Activated naive CD8-positive, alpha-beta T cell treated with anti-CD3 and anti-CD28 coated beads, Interleukin-2, amount 50 U/mL, for 16 hours (primary cell): ENCODE data around the gene PKP3.
"Not testable (repeated sequence)": the region's sequence is repeated elsewhere in the genome, so short reads cannot be mapped to it uniquely, and the experiment has no call there.

Experiments used
- DNase-seq: peaks from one replicate; pipeline ENCODE4 v3.0.0-alpha.2; 2020; ENCODE audit warnings: low read depth, low spot score

Gene PKP3, protein sequence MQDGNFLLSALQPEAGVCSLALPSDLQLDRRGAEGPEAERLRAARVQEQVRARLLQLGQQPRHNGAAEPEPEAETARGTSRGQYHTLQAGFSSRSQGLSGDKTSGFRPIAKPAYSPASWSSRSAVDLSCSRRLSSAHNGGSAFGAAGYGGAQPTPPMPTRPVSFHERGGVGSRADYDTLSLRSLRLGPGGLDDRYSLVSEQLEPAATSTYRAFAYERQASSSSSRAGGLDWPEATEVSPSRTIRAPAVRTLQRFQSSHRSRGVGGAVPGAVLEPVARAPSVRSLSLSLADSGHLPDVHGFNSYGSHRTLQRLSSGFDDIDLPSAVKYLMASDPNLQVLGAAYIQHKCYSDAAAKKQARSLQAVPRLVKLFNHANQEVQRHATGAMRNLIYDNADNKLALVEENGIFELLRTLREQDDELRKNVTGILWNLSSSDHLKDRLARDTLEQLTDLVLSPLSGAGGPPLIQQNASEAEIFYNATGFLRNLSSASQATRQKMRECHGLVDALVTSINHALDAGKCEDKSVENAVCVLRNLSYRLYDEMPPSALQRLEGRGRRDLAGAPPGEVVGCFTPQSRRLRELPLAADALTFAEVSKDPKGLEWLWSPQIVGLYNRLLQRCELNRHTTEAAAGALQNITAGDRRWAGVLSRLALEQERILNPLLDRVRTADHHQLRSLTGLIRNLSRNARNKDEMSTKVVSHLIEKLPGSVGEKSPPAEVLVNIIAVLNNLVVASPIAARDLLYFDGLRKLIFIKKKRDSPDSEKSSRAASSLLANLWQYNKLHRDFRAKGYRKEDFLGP

GRCh38 chr11:394034-394857 lies at the start of gene PKP3:
Gene PKP3 (plus strand): TSS chr11:394209. CDS start chr11:394293, 84 bp downstream.
- DNase-seq: no peak

- DNase-seq: no peak
Measured at GRCh38 chr11:344836-345578, 49.0 kb upstream of the PKP3 start.

DNA sequence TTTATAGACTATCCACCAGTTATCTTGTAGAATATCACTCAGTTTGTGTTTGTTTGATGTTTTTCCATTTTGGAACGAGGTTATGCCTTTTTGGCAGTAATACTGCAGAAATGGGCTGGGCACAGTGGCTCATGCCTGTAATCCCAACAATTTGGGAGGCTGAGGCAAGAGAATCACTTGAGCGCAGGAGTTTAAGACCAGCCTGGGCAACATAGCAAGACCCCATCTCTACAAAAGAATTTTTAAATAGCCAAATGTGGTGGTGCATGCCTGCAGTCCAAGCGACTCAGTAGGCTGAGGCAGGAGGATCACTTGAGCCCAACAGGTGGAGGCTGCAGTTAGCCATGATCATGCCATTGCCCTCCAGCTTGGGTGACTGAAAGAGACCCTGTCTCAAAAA lies 47.5 kb upstream of the PKP3 start:
- DNase-seq: no peak

GRCh38 chr11:349270-349954 lies 44.6 kb upstream of the PKP3 start:
- not testable (repeated sequence) for DNase-seq

- not testable (repeated sequence) for DNase-seq
Measured at GRCh38 chr11:350033-350722, 43.8 kb upstream of the PKP3 start.

- DNase-seq: no peak
Measured at GRCh38 chr11:350723-351255, 43.2 kb upstream of the PKP3 start.

- DNase-seq: no peak
Measured at GRCh38 chr11:351411-351810, 42.6 kb upstream of the PKP3 start.

DNA sequence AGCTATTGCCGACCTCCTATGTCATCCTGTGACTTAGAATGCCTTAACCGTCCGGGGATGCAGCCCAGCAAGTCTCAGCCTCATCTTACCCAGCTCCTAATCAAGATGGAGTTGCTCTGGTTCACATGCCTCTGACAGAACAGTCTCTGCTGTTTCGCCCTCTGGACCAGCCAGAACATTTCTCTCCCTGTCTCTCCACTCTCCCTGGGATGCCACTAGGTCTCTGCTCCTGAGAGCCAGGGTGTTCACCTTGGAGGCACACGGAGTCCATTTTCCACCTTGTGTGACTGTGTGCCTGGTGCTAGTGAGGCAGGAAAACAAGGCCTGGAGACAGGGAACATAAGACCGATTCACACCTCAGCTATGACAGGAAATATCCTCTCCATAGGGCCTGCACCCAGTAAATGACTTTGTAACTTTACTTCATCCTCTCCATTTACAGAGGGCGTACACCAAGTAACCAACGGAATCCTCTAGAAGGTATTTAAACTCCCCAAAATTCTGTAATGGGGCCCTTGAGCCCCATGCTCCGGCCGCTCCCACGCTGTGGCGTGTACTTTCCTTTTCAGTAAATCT lies 41.5 kb upstream of the PKP3 start:
- DNase-seq: no peak

DNA sequence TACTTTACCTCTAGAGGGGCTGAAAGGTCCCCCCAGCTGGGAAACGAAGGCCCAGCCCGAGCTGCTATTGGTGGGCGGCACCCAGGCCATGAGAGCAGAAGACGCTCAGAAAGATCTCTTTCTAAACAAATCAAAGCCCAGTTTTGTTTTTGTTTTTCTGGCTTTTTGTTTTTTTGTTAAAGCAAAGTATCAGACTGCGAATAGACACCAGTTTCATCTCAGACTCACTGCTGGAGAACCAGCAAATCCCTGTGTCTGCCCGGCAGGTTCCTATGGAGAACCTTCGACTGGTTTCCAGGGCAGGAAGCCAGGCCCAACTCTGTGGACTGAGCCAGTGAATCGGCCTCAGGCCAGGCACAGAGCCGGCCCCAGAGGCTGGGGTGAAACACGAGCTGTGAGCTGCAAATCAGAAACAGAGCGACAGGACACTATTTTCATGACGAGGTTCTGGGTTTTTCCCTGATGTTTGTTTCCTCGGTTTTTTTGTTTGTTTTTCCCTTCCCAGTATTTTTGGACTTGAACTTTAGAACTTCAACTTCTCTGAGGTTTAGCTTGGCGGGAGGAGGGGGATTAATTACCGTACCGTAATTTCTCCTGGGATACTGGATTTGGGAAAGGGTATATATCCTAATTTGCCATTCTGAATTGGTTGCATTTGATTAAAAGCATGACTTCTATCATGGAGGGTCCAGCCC lies 40.7 kb upstream of the PKP3 start:
- no peak for DNase-seq

- peak; percentile 75 for DNase-seq
Measured at GRCh38 chr11:355581-356458, 38.2 kb upstream of the PKP3 start.

GRCh38 chr11:356610-357009 lies 37.4 kb upstream of the PKP3 start:
- DNase-seq: no peak

- DNase-seq: no peak
Measured at GRCh38 chr11:357582-357981, 36.4 kb upstream of the PKP3 start.

DNA sequence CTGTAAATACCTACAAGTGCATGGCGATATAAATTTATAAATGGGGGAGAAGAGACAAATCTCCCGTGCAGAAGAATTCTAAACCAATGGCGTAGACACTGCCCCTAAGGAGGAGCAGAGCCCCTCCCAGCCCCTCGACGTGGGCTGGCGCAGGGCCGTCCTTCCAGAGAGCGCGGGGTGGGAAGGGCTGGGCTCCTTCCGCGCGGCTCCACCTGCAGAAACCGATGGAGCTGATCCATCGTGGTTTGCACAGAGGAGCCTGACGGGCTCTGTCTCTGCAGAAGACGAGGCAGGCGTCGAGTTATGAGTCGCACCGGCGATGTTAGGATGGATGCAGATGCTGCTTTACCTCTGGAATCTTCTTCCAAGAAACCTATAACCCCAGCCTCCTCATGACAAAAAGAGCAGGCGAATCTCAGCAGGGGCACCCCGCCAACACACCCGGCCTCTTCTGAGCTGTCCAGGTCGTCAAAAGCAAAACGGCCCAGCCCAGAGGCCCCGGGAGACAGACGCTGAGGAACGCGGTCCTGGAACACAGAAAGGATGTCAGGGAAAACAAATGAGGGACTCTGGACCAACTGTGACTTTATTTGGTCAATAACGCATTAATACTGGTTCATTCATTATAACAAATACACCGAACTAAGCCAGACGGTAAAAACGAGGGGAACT lies 35.7 kb upstream of the PKP3 start:
- DNase-seq: no peak

GRCh38 chr11:359181-359714 lies 34.8 kb upstream of the PKP3 start:
- no peak for DNase-seq

DNA sequence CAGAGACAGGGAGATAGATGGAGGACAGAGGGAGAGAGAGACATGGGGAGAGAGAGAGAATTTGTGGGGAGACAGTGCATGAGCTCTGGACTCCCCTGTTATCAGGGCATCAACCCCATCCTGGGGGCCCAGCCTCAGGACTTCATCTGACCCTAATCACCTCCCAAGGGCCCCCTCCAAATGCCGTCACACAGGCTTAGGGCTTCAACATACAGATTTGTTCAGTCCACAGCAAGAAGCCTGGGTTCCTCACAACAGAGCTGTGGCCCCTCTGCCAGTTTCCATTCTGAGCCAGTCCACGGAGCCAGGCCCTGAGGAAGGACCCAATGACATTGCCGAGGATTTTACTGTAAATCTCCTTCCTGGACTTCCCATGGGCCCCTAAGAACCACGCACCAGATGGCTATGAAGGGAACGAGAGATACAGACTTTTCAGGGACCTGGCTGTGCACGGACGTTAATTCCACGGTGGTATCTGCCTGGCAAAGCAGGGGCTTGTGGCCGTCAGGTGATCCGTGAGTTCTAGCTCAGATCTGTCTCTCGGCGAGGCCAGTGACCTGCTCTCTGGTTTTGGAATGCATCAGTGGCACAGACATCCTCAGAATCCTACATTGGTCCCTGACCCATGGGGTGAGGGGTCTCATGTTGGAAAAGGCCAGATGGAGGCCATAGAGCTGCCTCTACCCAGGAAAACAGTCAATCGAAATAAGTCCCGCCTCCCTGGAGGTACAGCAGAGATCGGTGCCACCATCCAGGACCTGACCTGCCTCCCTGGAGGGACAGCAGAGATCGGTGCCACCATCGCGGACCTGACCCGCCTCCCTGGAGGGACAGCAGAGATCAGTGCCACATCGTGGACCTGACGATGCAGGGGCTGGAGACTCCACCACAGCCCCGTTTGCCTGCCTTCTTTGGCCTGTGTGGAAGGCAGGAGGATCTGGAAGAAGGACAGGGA lies 33.4 kb upstream of the PKP3 start:
- no peak for DNase-seq
